ENCODE results near the gene WNT6.

The WNT6 gene

GRCh38 chr2:218889937-218890336, 30.3 kb downstream of the WNT6 start:
- Histone ChIP-seq H3K4me3 (ENCODE audit: low read depth, low read length) (no peak overlapping the region), H3K27ac (no peak overlapping the region), H3K27me3 (ENCODE audit: insufficient read depth, low read depth, severe bottlenecking) (no peaks in the 10 kb centered on the region), H3K36me3 (no peaks in the 10 kb centered on the region), H3K9me3 (ENCODE audit: severe bottlenecking) (no peaks in the 10 kb centered on the region)
- DNase-seq: no peak
- TF ChIP-seq CTCF (IDR thresholded peaks at IDR 0.05; ENCODE audit: low read depth, low read length): no peak

DNA sequence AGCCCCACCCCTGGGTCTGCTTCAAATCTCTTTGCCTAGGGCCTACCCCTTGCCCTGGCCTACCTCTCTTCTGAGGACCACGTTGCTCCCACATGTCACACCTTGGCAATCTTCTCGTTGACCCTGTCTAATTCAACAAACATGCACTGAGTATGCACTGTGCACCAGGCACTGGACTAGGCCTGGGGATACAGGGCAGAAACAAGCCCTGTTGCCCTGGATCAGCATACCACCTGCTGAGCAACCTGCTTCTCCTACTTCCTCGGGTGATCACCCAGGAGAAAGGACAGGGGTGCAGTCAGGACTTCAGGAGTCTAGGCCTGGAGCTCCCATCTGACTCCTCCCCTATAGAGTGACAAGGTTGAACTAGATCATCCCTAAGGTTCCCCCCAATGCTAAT, 30.8 kb downstream of the WNT6 start:
- Histone ChIP-seq H3K4me3 (ENCODE audit: low read depth, low read length) (no peak overlapping the region), H3K27me3 (ENCODE audit: insufficient read depth, low read depth, severe bottlenecking) (no peaks in the 10 kb centered on the region), H3K36me3 (no peaks in the 10 kb centered on the region), H3K27ac (no peak overlapping the region), H3K9me3 (ENCODE audit: severe bottlenecking) (no peaks in the 10 kb centered on the region)
- no peak for TF ChIP-seq CTCF (IDR thresholded peaks at IDR 0.05; ENCODE audit: low read depth, low read length)
- no peak for DNase-seq

- no peak overlapping the region for H3K4me3 ChIP-seq (ENCODE audit: low read depth, low read length)
- TF ChIP-seq CTCF (IDR thresholded peaks at IDR 0.05; ENCODE audit: low read depth, low read length): no peak
Observed at GRCh38 chr2:218891275-218892135, 31.9 kb downstream of the WNT6 start.

DNA sequence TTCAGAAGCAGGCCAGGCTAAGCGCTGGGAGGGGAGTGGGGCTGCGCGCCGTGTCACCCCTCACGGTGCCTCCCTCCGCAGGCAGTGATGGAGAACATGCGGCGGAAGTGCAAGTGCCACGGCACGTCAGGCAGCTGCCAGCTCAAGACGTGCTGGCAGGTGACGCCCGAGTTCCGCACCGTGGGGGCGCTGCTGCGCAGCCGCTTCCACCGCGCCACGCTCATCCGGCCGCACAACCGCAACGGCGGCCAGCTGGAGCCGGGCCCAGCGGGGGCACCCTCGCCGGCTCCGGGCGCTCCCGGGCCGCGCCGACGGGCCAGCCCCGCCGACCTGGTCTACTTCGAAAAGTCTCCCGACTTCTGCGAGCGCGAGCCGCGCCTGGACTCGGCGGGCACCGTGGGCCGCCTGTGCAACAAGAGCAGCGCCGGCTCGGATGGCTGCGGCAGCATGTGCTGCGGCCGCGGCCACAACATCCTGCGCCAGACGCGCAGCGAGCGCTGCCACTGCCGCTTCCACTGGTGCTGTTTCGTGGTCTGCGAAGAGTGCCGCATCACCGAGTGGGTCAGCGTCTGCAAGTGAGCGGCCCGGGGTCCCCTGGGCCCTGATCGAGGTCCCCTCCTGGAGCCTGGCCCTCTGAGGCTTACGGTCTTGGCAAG, 33.2 kb downstream of the WNT6 start:
- Histone ChIP-seq H3K27ac (peak overlapping the region; percentile 65), H3K36me3 (no peaks in the 10 kb centered on the region), H3K27me3 (ENCODE audit: insufficient read depth, low read depth, severe bottlenecking) (no peaks in the 10 kb centered on the region), H3K9me3 (ENCODE audit: severe bottlenecking) (no peaks in the 10 kb centered on the region), H3K4me3 (ENCODE audit: low read depth, low read length) (peak overlapping the region; percentile 38)
- DNase-seq: peak; percentile 67
- peak; percentile 73 for TF ChIP-seq CTCF (IDR thresholded peaks at IDR 0.05; ENCODE audit: low read depth, low read length)

More at GRCh38 chr2:218891275-218892135, 31.9 kb downstream of the WNT6 start:
- H3K27ac ChIP-seq: no peak overlapping the region
- H3K36me3 ChIP-seq: no peaks in the 10 kb centered on the region
- no peaks in the 10 kb centered on the region for H3K27me3 ChIP-seq (ENCODE audit: insufficient read depth, low read depth, severe bottlenecking)
- no peaks in the 10 kb centered on the region for H3K9me3 ChIP-seq (ENCODE audit: severe bottlenecking)
- DNase-seq: no peak

GRCh38 chr2:218893349-218894150, 33.9 kb downstream of the WNT6 start:
- H3K9me3 ChIP-seq (ENCODE audit: severe bottlenecking): no peaks in the 10 kb centered on the region
- no peak for DNase-seq
- H3K36me3 ChIP-seq: no peaks in the 10 kb centered on the region
- H3K27me3 ChIP-seq (ENCODE audit: insufficient read depth, low read depth, severe bottlenecking): no peaks in the 10 kb centered on the region
- H3K4me3 ChIP-seq (ENCODE audit: low read depth, low read length): peak overlapping the region; percentile 38
- TF ChIP-seq CTCF (IDR thresholded peaks at IDR 0.05; ENCODE audit: low read depth, low read length): no peak
- H3K27ac ChIP-seq: peak overlapping the region; percentile 72

All from WERI-Rb-1 (cell line).